Measurements from ENCODE around the gene POU6F1. TPM values are rescaled to one million over a fixed set of nuclear protein-coding genes. Genes with fewer than 3 reads are reported as not detected.
"Not testable (repeated sequence)": the region's sequence is repeated elsewhere in the genome, so short reads cannot be mapped to it uniquely, and the experiment has no call there.

Gene POU6F1, protein sequence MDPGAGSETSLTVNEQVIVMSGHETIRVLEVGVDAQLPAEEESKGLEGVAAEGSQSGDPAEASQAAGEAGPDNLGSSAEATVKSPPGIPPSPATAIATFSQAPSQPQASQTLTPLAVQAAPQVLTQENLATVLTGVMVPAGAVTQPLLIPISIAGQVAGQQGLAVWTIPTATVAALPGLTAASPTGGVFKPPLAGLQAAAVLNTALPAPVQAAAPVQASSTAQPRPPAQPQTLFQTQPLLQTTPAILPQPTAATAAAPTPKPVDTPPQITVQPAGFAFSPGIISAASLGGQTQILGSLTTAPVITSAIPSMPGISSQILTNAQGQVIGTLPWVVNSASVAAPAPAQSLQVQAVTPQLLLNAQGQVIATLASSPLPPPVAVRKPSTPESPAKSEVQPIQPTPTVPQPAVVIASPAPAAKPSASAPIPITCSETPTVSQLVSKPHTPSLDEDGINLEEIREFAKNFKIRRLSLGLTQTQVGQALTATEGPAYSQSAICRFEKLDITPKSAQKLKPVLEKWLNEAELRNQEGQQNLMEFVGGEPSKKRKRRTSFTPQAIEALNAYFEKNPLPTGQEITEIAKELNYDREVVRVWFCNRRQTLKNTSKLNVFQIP
- 1.2 and 1.8 TPM in 2 replicates for total RNA-seq (2014; rRNA removed)
- polyA plus RNA-seq (2012): 1.3 TPM

DNA sequence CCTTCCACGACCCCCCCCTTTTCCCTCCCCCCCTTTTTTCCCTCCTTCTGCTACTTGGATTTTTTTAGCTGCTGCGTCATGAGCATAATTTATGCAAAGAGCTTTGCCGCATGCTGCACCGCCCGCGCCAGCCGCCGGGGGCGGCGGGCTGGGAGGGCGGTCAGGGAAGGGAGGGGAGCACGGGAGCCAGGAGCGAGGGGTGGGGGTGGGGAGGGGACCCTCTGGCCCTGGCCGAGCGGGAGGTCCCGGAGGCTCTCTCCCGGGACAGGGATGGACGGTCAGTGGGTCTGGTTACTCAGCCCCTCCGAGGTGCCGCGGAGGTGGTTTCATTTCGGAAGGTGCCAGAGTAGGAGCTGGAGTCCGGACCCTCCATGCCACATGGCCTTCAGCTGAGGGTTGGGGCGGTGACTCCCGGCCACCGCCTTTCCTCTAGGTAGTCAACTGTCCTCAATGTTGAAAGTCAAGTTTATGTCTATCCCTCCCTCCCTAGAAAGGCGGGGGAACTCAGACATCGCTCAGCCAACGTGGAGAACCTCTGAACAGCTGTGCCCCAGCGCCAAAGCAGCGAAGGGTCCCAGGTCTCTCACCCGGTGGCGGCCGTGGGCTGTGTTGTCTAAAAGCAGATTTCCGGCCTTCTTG, at the start of gene POU6F1:
Gene POU6F1, minus strand, starts transcription at position 95 of the 639 bp plus-strand sequence. CDS start 11,226 bp downstream, outside the sequence.
- peak; percentile 76 for DNase-seq (ENCODE audit: low read depth)

DNA sequence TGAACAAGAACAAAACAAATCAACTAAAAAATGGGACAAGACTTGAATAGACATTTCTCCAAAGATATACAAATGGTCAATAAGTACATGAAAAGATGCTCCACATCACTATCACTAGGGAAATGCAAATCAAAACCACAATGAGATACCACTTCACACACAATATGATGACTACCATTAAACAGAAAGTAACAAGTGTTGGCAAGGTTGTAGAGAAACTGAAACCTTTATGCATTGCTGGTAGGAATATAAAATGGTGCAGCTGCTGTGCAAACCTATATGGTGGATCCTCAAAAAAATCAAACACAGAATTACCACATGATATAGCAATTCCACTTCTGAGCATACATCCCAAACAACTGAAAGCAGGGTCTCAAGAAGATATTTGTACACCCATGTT, 47.2 kb upstream of the POU6F1 start:
- no peak for DNase-seq (ENCODE audit: low read depth)

DNA sequence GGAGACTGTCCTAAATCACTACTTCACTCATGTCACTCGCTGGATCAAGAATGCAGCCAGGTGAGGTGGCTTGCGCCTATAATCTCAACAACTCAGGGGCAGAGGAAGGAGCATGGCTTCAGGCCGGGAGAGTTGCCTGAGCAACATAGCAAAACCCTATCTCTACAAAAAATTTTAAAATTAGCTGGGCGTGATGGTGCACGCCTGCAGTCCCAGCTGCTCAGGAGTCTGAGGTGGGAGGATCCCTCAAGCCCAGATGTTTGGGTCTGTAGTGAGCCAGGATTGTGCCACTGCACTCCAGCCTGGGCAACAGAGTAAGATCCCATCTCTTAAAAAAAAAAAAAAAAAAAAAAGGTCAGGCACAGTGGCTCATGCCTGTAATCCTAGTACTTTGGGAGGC, 46.4 kb upstream of the POU6F1 start:
- DNase-seq (ENCODE audit: low read depth): no peak

DNA sequence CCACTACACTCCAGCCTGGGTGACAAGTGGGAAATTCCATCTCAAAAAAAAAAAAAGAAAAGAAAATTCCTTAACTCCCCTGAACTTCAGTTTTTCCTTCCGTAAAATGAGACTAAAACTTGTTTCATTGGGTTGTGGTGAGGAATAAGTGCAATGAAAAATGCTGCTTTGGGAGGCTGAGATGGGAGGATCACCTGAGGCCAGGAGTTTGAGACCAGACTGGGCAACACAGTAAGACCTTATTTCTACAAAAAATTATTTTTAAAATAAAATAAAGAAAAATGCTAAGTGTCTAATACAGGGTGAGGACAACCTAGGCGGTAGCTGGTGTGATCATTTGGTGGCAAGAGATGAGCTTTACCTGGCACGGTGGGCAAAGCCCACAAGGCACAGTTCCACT, 45.5 kb upstream of the POU6F1 start:
- no peak for DNase-seq (ENCODE audit: low read depth)

DNA sequence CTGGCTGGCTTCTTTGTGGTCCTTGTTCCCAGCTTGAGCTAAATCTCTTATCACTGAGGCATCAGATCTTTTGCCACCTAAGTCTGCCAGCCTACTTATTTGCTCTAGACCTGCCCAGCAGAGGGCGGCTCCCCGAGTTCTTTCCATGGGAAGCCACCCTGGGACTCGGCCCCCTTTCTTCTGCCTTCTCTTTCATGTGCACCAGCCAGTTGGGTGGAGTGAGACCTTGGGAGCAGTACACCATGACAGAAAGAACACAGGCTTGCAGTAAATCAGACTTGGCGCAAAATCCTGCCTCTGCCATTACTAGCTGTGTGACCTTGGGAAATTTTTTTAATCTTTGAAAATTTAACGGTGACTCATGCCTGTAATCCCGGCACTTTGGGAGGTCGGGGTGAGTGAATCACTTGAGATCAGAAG, 44.9 kb upstream of the POU6F1 start:
- DNase-seq (ENCODE audit: low read depth): peak; percentile 64

DNA sequence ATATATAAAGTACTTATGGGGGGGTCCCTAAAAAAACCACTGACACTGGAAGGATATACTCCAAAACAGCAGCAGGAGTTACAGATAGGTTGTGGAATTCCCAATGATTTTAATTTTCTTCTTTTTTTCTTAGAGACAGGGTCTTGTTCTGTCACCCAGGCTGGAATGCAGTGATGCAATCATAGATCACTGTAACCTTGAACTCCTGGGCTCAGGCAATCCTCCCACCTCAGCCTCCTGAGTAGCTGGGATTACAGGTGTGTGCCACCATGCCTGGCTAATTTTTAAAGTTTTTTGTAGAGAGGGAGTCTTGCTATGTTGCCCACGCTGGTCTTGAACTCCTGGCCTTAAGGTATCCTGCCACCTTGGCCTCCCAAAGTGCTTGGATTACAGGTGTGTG, 41.7 kb upstream of the POU6F1 start:
- DNase-seq (ENCODE audit: low read depth): not testable (repeated sequence)

DNA sequence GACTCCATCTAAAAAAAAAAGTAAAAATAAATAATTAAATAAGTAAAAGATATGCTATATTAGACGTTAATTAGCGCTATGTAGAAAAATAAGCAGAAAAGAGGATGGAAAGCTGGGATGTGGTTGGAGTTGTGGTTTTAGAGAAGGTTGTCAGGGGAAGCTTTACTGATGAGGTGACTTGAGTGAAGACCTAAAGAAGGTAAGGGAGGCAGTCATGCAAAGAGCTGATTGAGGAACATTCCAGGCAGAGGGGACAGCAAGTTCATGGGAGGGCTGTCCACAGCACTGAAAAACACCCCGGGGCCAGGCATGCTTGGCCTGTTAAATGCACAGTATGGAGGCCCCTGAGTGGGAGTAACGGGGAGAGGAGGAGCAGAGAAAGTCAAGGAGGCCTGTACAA, 36.7 kb upstream of the POU6F1 start:
- DNase-seq (ENCODE audit: low read depth): no peak

DNA sequence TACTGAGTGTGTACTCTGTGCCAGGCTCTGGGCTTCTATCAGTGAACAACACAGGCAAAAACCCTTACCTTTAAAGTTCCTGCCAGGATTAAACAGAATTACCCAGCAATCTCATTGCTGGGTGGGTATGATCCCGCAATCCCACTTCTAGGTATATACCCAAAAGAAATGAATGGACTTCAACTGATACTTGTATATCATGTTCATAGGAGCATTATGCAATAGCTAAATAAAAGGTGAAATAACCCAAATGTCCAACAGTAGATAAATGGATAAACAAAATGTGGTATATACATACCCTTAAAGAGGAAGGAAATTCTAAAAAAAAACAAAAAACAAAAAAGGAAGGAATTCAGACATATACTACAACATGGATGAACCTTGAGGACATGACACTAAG, 35.4 kb upstream of the POU6F1 start:
- no peak for DNase-seq (ENCODE audit: low read depth)

DNA sequence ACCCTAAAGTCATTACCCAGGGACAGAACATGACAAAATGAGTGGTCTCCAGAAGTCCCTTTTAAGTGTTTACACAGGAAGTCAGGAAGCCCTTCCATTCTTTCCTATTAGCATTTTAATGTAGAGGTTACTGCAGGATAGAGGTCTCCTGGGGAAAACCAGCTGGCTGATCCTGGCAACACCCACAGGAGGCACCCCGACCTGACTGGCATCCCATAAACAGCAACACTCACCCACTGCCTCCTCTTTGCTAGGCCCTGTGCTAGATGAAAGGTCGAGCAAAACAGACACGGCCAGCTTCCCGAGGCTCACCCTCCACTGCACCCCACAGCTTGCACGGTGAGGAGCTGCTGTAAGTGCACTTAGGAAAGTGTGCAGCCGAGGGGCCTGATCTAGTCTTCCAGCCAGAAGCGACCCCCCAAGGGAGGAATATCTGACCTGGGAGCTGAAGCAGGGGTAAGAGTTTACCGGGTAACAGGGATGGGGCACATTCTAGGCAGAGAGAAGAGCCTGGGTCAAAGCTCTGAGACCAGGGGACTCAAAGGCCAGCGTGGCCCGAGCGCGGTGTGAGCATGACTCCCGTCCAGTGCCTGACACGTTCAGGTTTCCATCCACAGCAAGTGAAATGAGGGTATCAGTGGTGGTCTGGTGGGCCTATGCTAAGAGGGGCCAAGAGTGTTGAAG, 29.8 kb upstream of the POU6F1 start:
- DNase-seq (ENCODE audit: low read depth): no peak

DNA sequence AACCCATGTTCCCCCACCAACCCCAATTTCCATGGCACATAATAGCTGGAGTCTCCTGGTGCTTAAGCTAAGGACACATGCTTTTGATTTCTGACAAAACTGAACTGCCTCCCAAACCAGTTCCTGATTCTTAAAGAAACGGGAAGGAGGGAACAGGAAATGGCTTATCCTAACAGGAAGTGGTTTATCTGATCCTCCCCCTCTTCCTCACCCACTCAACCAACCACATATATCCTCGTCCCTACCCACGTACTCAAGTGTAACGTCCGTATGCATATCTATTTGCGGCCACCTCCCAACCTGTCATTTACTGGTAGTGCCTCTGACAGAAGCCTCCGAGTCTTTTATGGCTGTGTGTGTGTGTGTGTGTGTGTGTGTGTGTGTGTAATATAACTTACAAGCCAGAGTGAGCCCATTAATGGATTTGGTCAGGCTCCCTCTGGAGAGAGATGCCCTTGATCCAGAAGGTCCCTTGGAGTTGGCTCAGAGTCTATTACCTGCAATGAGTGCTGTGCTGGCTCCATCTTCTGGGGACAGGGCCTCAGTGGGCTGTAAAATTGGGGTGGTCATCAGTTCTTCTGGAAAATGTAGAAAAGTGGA, 28.5 kb upstream of the POU6F1 start:
- DNase-seq (ENCODE audit: low read depth): no peak

DNA sequence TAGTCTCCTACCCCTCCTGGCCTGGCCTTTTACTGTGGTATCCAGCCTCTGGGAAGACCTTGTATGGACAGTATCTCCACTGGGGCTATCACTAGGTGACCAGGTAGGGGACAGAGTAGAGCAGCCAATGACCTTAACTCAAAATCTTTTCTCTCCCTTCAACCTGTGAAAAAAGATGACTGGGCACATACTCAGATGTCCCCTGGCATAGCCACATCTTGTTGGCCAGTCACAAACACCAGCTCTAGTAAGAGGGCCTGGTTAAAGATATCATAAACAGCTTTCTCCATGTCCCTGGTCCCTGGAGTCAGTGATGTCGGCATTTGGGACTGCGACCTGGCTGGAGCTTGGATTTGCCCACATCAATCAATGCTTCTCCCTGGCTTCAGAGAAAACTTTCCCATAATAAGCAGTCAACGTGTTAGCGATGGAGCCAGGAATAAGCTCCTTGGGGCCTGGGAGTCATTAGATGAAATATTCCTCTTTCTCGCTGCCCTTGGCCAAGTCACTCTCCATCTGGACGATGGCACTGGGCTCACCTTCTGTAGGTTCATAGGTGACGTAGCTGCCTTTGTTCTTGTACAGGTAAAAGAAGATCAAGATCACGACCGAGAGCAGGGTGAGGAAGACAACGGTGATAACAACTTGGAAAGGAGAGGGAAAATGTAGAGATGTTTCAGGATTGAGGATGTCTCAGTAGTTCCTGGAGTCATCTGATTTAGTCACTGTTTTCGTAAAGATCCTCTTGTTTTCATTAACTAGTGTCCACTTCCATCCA, 27.8 kb upstream of the POU6F1 start:
- no peak for DNase-seq (ENCODE audit: low read depth)

DNA sequence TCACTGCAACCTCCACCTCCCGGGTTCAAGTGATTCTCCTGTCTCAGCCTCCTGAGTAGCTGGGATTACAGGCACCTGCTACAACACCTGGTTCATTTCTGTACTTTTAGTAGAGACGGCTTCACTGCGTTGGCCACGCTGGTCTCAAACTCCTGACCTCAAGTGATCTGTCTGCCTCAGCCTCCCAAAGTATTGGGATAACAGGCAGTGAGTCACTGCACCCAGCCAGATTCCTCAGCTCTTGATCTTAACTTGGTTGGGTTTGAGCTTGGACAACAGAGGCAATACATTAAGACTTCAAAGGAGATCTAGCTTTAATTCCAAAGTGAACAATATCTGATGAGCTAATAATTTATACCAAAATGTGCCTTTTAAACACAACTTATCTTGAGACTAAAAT, 26.4 kb upstream of the POU6F1 start:
- no peak for DNase-seq (ENCODE audit: low read depth)

DNA sequence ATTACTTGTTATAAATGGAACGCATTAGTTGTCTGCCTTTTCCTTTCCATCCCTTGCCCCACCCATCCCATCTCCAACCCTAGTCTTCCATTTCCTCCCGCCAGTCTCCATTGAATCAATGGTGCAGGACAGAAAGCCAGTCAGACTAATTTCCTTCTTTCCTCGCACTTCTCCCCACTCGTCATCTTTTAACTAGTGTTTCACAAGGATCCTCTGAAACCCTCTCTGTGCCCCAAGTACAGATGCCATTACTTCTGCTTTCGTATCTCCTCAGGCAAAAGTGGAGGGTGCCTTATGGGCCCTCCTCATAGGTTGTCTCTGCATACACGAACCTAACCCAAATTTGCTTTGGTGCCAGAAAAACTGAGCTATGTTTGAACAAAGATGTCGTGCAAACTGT, 25.0 kb upstream of the POU6F1 start:
- DNase-seq (ENCODE audit: low read depth): no peak

DNA sequence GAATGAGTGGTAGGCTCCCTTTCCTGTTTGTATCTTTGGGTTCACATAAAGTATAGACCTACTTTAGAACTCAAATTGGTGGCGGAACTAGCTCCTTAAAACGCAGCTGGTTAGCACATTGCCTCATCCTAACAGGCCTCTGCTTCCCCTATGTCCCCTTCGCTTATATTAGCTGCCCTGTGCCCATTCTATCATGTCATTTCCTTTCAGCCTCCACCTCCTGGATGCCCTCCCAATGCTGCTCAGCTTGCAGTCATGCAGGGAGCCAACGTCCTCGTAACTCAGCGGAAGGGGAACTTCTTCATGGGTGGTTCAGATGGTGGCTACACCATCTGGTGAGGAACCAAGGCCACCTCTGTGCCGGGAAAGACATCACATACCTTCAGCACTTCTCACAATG, 24.3 kb upstream of the POU6F1 start:
- DNase-seq (ENCODE audit: low read depth): no peak

DNA sequence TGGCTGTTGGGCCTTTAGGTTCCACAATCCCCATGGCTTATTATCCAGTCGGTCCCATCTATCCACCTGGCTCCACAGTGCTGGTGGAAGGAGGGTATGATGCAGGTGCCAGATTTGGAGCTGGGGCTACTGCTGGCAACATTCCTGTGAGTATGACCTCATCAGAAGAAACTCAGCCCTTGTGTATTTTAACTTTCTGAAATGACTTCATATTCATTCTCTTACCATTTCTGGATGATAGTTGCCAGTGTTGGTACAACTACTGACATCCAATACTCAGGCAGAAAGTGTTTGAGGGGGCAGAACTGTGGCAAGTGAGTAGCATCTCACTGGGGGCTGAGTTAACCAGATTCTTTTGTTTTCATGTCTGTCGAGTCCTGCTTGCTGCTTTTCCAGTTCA, 23.1 kb upstream of the POU6F1 start:
- no peak for DNase-seq (ENCODE audit: low read depth)

DNA sequence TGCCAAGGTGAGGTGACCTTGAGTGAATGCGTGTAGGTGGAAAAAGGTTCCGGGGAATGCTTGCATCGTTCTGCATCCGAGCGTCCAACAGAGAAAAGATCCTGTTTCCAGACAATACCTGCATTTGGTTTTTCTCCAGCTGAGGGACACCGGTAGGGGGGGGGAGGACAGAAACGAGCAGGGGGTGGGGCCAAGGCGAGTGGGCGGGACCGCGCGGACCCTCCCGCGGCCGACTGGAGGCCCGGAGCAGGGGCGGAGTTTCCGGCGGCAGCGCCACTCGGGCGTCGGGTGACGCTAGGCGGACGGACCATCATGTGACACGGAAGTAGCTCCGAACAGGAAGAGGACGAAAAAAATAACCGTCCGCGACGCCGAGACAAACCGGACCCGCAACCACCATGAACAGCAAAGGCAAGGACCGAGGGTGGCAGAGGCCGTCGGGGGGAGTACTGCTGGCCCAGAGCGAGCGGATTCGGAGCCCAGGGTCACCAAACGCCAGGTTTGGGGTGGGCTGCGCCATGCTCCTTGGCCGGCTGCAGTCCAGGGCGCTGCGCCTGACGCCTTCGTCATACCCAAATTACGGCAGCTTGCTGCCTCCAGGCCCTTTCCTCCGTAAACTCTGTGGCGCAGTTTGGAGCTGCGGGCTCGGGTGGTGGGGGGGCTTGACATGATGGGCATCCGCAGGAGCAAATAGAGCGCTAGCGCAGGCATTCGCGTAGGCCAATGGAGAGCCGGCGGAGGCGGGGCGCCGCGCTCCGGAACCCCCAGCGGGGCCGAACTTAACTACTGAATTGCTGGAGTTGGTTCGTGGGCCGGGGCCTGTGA, 20.9 kb upstream of the POU6F1 start, which contains the start of gene DAZAP2:
Gene DAZAP2, plus strand, starts transcription at position 317 of the 825 bp plus-strand sequence. Its CDS starts 82 bp downstream, at position 399.
- DNase-seq (ENCODE audit: low read depth): peak; percentile 91

DNA sequence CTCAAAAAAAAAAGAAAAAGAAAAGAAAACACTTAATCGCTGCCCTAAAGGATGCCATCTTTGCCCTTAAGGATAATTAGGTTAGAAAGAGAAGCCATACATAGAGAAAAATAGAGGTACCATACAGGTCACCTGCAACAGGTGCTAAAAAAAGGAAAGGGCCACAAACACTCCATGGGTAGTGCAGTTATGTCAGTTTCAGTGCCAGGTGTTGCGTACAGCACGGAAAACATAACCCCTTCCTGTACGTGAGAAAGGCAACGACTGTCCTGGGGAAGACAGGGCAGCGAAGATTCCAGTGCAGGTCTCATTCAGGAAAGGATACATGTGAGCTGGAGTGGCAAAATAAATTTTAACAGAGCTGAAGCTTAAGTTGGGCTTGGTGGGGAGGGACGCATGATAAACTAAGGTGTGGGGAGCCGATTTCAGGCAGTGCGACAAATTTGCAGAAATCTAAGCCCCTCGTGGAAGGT, 20.2 kb upstream of the POU6F1 start:
- no peak for DNase-seq (ENCODE audit: low read depth)

DNA sequence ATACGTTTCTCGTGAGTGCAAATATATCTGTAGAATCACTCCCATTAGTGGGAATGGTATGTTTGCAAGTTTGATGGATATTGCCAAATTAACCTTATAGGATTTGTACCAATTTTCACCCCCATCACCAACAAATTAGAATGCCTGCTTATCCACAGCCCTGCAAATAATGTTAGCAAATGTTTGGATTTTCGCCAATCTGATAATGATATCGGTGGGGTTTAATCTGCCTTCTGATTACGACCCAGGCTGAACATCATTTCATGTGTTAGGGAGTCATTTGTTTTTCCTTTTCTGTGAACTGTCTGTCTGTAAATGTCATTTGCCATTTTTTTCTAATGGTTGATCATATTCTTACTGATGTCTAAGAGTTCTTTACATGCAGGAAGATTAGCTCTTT, 16.7 kb upstream of the POU6F1 start:
- no peak for DNase-seq (ENCODE audit: low read depth)

DNA sequence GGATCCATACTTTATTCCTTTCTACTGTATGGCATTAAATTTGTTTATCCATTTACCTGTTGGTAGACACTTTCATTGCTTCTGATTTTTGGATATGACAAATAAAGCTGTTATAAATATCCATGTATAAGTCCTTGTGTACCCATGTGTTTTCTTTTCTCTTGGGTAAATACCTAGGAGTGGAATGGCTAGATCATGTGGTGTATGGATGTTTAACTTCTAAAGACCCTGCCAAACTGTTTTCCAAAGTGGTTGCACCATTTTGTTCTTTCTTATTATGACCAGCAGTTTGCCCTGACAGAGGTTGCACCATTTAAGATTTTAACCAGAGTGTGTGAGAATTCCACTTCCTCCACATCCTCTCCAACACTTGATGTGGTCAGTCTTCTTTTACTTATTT, 14.8 kb upstream of the POU6F1 start:
- DNase-seq (ENCODE audit: low read depth): no peak

Measured in LHCN-M2 (cell line).